Neural progenitor cell (in vitro differentiated cells): Measurements from ENCODE around the gene NR2C2. TPM values are rescaled to one million over a fixed set of nuclear protein-coding genes. Genes with fewer than 3 reads are reported as not detected.

Source experiments
- DNase-seq: peaks from one replicate; pipeline ENCODE4 v3.0.0-alpha.2; 2016; ENCODE audit warnings: low spot score
- H2AFZ ChIP-seq: fragments of 200-600 bp; sonication (generic); replicated peaks from 2 replicates; pipeline ENCODE4 v1.6.1; 2016; ENCODE audit warnings: antibody characterized with exemption
- H3F3A ChIP-seq: fragments of 200-600 bp; sonication (generic); 2 replicates; pipeline ENCODE4 v1.6.1; 2016; ENCODE audit warnings: antibody characterized with exemption, low read depth
- H3K27ac ChIP-seq: fragments of 200-600 bp; sonication (generic); 2 replicates; pipeline ENCODE4 v1.5.1; 2016; ENCODE audit warnings: mild to moderate bottlenecking
- H3K27me3 ChIP-seq: fragments of 200-600 bp; sonication (generic); 2 replicates; pipeline ENCODE4 v1.6.1; 2016; ENCODE audit warnings: mild to moderate bottlenecking, moderate library complexity
- H3K36me3 ChIP-seq: fragments of 200-600 bp; sonication (generic); 2 replicates; pipeline ENCODE4 v1.5.1; 2016
- H3K4me1 ChIP-seq: fragments of 200-600 bp; sonication (generic); 2 replicates; pipeline ENCODE4 v1.6.1; 2016; ENCODE audit warnings: mixed run types
- H3K4me2 ChIP-seq: fragments of 200-600 bp; sonication (generic); 2 replicates; pipeline ENCODE4 v1.6.1; 2016
- H3K4me3 ChIP-seq: fragments of 200-600 bp; sonication (generic); 2 replicates; pipeline ENCODE4 v1.5.1; 2016
- H3K79me2 ChIP-seq: fragments of 200-600 bp; sonication (generic); 2 replicates; pipeline ENCODE4 v1.6.1; 2016; ENCODE audit warnings: low read depth
- H3K9ac ChIP-seq: fragments of 200-600 bp; sonication (generic); 2 replicates; pipeline ENCODE4 v1.6.1; 2016
- H3K9me3 ChIP-seq: fragments of 200-600 bp; sonication (generic); 2 replicates; pipeline ENCODE4 v1.5.1; 2016; ENCODE audit warnings: low read depth
- H4K20me1 ChIP-seq: fragments of 200-600 bp; sonication (generic); 2 replicates; pipeline ENCODE4 v1.6.1; 2016; ENCODE audit warnings: low read depth
- H3K27ac Mint-ChIP-seq: 3 replicates; pipeline ENCODE4 v1.8.0; 2021; ENCODE audit warnings: mixed read lengths
- H3K27me3 Mint-ChIP-seq: 2 replicates; pipeline ENCODE4 v1.8.0; 2022; ENCODE audit warnings: low read depth, mild to moderate bottlenecking, inconsistent platforms, moderate library complexity, mixed read lengths; ENCODE audit not compliant: insufficient read depth
- H3K36me3 Mint-ChIP-seq: 3 replicates; pipeline ENCODE4 v1.8.0; 2021; ENCODE audit warnings: mixed read lengths
- H3K4me1 Mint-ChIP-seq: 3 replicates; pipeline ENCODE4 v1.8.0; 2021; ENCODE audit warnings: mixed read lengths
- H3K4me3 Mint-ChIP-seq: 3 replicates; pipeline ENCODE4 v1.8.0; 2021; ENCODE audit warnings: mild to moderate bottlenecking, moderate library complexity, mixed read lengths
- H3K9me3 Mint-ChIP-seq: 3 replicates; pipeline ENCODE4 v1.8.0; 2020; ENCODE audit warnings: mixed read lengths
- CTCF ChIP-seq: fragments of 200-600 bp; sonication (generic); IDR thresholded peaks from 2 replicates; pipeline ENCODE4 v1.5.1; 2017; ENCODE audit warnings: antibody characterized with exemption, mild to moderate bottlenecking
- EZH2 ChIP-seq: fragments of 200-600 bp; sonication (generic); IDR thresholded peaks from 2 replicates; pipeline ENCODE4 v1.6.1; 2017; ENCODE audit warnings: antibody characterized with exemption, mild to moderate bottlenecking, moderate library complexity
- EZH2phosphoT487 ChIP-seq: fragments of 200-600 bp; sonication (generic); IDR thresholded peaks from 2 replicates; pipeline ENCODE4 v1.6.1; 2017; ENCODE audit warnings: antibody characterized with exemption
- total RNA-seq: library from RNA; depleted of rRNA; stranded (reverse); fragments of >200 nt; gene quantifications from 2 replicates; pipeline ENCODE4 v1.2.3, GENCODE V29; 2015; ENCODE audit warnings: low replicate concordance

Gene NR2C2
- total RNA-seq, 1 donor from 2014 or later = 57.3 TPM

- no peak for TF ChIP-seq CTCF
- TF ChIP-seq EZH2phosphoT487 = no peak
- Mint-ChIP-seq H3K36me3 (no peaks in the 10 kb centered on the region), H3K9me3 (no peaks in the 10 kb centered on the region), H3K27me3 (no peaks in the 10 kb centered on the region), H3K4me3 (no peak overlapping the region), H3K4me1 (peaks cover 13% of the 10 kb centered on the region), H3K27ac (no peak overlapping the region)
- no peak overlapping the region for H3K4me2 ChIP-seq
- H3K79me2 ChIP-seq = no peaks in the 10 kb centered on the region
- H3K36me3 ChIP-seq = no peaks in the 10 kb centered on the region
- no peaks in the 10 kb centered on the region for H3F3A ChIP-seq
- no peak overlapping the region for H2AFZ ChIP-seq
- no peak overlapping the region for H3K27ac ChIP-seq
- H3K4me1 ChIP-seq = no peaks in the 10 kb centered on the region
- no peak for DNase-seq
- no peaks in the 10 kb centered on the region for H3K9me3 ChIP-seq
- H3K9ac ChIP-seq = no peak overlapping the region
- no peak overlapping the region for H3K4me3 ChIP-seq
- peaks cover 7% of the 10 kb centered on the region for H4K20me1 ChIP-seq
- H3K27me3 ChIP-seq = no peaks in the 10 kb centered on the region
Measured at GRCh38 chr3:14935592-14936345, 11.6 kb upstream of the NR2C2 start.

GRCh38 chr3:14938954-14939353 lies 8.4 kb upstream of the NR2C2 start:
- no peak overlapping the region for H3K9ac ChIP-seq
- TF ChIP-seq EZH2phosphoT487 (no peak), EZH2 (no peak), CTCF (no peak)
- Mint-ChIP-seq H3K27ac (no peak overlapping the region), H3K9me3 (no peaks in the 10 kb centered on the region), H3K4me1 (peaks cover 9% of the 10 kb centered on the region), H3K27me3 (no peaks in the 10 kb centered on the region), H3K4me3 (no peak overlapping the region), H3K36me3 (peaks cover 7% of the 10 kb centered on the region)
- H3K4me1 ChIP-seq = no peaks in the 10 kb centered on the region
- no peak for DNase-seq
- H3F3A ChIP-seq = peaks cover 9% of the 10 kb centered on the region
- H3K4me3 ChIP-seq = no peak overlapping the region
- H3K36me3 ChIP-seq = no peaks in the 10 kb centered on the region
- H3K79me2 ChIP-seq = peaks cover 24% of the 10 kb centered on the region
- peaks cover 39% of the 10 kb centered on the region for H4K20me1 ChIP-seq
- H2AFZ ChIP-seq = no peak overlapping the region
- no peaks in the 10 kb centered on the region for H3K9me3 ChIP-seq
- H3K27ac ChIP-seq = no peak overlapping the region
- no peaks in the 10 kb centered on the region for H3K27me3 ChIP-seq
- no peak overlapping the region for H3K4me2 ChIP-seq

- Mint-ChIP-seq H3K27ac (peak overlapping the region; percentile 25), H3K4me3 (no peak overlapping the region), H3K36me3 (peaks cover 19% of the 10 kb centered on the region), H3K4me1 (peaks cover 7% of the 10 kb centered on the region), H3K9me3 (no peaks in the 10 kb centered on the region), H3K27me3 (no peaks in the 10 kb centered on the region)
- Histone ChIP-seq H3K9me3 (no peaks in the 10 kb centered on the region), H3K9ac (no peak overlapping the region), H3K27ac (no peak overlapping the region), H3K36me3 (peaks cover 7% of the 10 kb centered on the region), H3K4me2 (no peak overlapping the region), H2AFZ (no peak overlapping the region), H3K79me2 (peaks cover 53% of the 10 kb centered on the region), H3K4me3 (no peak overlapping the region), H3K27me3 (no peaks in the 10 kb centered on the region), H3K4me1 (peaks cover 8% of the 10 kb centered on the region), H4K20me1 (peaks cover 69% of the 10 kb centered on the region), H3F3A (peaks cover 32% of the 10 kb centered on the region)
- TF ChIP-seq EZH2 (no peak), EZH2phosphoT487 (no peak), CTCF (no peak)
- DNase-seq = no peak
Measured at GRCh38 chr3:14941871-14942270, 5.5 kb upstream of the NR2C2 start.
